AG10803 (cell line): ENCODE results near the gene PAXX.

Experiments used
- DNase-seq: peaks from one replicate; pipeline ENCODE4 v3.0.0; 2010; ENCODE audit warnings: low read depth
- H3K4me3 ChIP-seq: 2 replicates; pipeline ENCODE4 v1.5.1; 2011; ENCODE audit warnings: mild to moderate bottlenecking, low read length, control low read depth
- CTCF ChIP-seq: conservative IDR thresholded peaks from 2 replicates; pipeline ENCODE4 v1.5.1; 2011; ENCODE audit warnings: mild to moderate bottlenecking, low read length, control low read depth, inconsistent platforms

PAXX gene

GRCh38 chr9:137016436-137016835 lies 24.2 kb downstream of the PAXX start:
- no peak for TF ChIP-seq CTCF
- DNase-seq, result no peak
- H3K4me3 ChIP-seq, result no peak overlapping the region

GRCh38 chr9:137017071-137017470 lies 24.8 kb downstream of the PAXX start:
- no peak overlapping the region for H3K4me3 ChIP-seq
- TF ChIP-seq CTCF, result no peak
- no peak for DNase-seq

GRCh38 chr9:137017791-137018497 lies 25.7 kb downstream of the PAXX start:
- TF ChIP-seq CTCF, result no peak
- DNase-seq, result no peak
- no peak overlapping the region for H3K4me3 ChIP-seq

- H3K4me3 ChIP-seq, result no peak overlapping the region
- no peak for TF ChIP-seq CTCF
- DNase-seq, result no peak
These were observed 26.7 kb downstream of the PAXX start for GRCh38 chr9:137018761-137019559.

- no peak overlapping the region for H3K4me3 ChIP-seq
- TF ChIP-seq CTCF, result no peak
- no peak for DNase-seq
These were observed 27.9 kb downstream of the PAXX start for GRCh38 chr9:137019891-137020683.

GRCh38 chr9:137020771-137021567 lies 28.7 kb downstream of the PAXX start:
- DNase-seq, result no peak
- no peak overlapping the region for H3K4me3 ChIP-seq
- TF ChIP-seq CTCF, result no peak
